IPS DF 6.9 (cell line): ENCODE measurements around the gene ATRN.
A peak's percentile ranks its signal among the peaks of the same experiment; 100 is the strongest.

Experiments used
- DNase-seq: peaks from one replicate; pipeline ENCODE4 v3.0.0-alpha.2; 2013; ENCODE audit warnings: low read depth, low spot score
- H3K27ac ChIP-seq: one replicate; pipeline ENCODE4 v1.5.1; 2013; ENCODE audit warnings: low read length, control low read depth
- H3K27me3 ChIP-seq: 2 replicates; pipeline ENCODE4 v1.6.1; 2013; ENCODE audit warnings: mild to moderate bottlenecking, low read length; ENCODE audit not compliant: control insufficient read depth, insufficient read depth
- H3K36me3 ChIP-seq: 2 replicates; pipeline ENCODE4 v1.6.1; 2013; ENCODE audit warnings: low read length; ENCODE audit not compliant: control insufficient read depth, insufficient read depth
- H3K4me1 ChIP-seq: 2 replicates; pipeline ENCODE4 v1.6.1; 2013; ENCODE audit warnings: low read length; ENCODE audit not compliant: control insufficient read depth, insufficient read depth
- H3K4me3 ChIP-seq: 2 replicates; pipeline ENCODE4 v1.5.1; 2013; ENCODE audit warnings: mild to moderate bottlenecking, low read length
- H3K9me3 ChIP-seq: 2 replicates; pipeline ENCODE4 v1.6.1; 2013; ENCODE audit warnings: low read length, inconsistent platforms; ENCODE audit not compliant: control insufficient read depth, insufficient read depth
- WGBS: extraction: QIAGEN DNeasy Blood & Tissue Kit; methylation state at CpG from one replicate; pipeline ENCODE4 v1.1.7; 2013; ENCODE audit warnings: mixed read lengths, missing lambda C conversion rate; ENCODE audit not compliant: insufficient read length, insufficient coverage; 5-methylcytosine and 5-hydroxymethylcytosine counted together

Gene ATRN

DNA sequence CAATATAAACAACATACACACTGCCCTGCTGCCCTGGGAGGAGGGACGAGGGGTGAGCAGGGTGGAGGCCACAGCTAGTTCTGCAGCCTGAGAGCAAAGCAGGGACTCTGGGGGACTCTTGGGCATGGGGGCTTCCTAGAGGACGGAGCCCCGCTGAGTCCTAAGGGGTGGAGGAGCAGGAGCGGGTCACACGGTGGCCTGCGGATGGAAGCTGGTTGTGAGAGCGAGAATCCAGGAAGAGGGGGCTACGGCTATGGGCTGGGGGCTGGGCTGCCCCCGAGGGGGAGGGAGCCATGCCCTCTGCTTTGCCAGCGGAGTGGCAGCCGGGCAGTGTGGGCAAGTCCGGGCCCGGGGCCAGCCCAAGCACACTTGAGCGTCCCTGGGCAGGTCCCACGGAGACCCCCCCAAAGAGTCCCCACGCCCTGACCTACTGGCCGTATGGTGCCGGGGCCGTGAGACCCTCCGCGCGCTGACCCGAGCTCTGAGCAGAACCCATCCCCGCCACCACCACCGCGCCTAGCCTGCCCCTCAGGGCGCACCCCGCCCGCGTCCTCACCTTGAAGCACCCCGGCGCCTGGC lies 210.6 kb downstream of the ATRN start:
- Histone ChIP-seq H3K4me1 (peaks cover 12% of the 10 kb centered on the region), H3K4me3 (peak overlapping the region; percentile 46; the same call in 1 of the 2 replicates), H3K9me3 (no peaks in the 10 kb centered on the region), H3K27ac (no peak overlapping the region), H3K36me3 (no peaks in the 10 kb centered on the region), H3K27me3 (no peaks in the 10 kb centered on the region)
- no CpG with 5 or more reads among the region's 32 CpGs for WGBS
- no peak for DNase-seq

DNA sequence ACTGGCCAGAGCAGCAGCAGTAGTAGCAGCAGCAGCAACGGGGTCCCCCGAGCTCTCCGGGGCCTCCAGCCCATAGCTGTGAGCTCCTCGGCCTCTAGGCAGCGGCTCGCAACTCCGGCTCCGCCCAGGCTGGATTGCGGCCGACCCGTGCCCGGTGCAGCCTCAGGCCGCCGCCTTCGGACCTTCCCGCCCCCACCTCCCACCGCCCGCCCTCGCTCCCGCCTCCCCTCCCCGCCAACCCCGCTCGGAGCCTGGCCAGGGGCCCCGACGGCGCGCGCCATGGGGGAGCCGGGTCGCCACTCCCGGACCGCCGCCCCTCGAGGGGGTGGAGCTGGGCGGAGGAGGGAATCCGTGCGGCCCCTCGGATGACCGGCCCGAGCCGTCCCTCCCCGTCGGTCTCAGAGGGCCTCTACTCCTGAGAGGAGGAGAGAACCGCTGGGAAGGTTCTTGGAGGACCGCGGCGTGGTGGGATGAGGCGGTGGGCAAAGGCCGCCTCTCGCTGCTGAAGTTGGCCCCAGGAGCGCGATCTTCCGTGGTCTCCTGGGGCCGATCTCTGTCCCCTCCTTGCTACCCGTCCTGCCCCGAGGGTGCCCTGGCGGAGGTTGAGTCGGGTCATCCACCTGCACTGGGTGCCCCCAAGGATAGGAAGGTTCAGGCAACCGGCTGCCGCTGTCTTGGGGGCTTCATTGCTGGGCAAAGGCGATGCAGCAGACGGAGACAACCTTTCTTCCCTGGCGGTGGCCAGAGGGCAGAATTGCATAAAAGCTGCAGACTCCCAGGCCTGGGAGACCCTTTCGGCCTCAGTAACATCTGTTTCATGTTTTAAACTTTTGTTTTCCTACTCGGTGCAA lies 211.3 kb downstream of the ATRN start, which contains the start of gene ADAM33:
TSS of gene ADAM33 (minus strand) at position 80 of the 851 bp plus-strand sequence. CDS start at position 74, 6 bp downstream.
- DNase-seq, result no peak

DNA sequence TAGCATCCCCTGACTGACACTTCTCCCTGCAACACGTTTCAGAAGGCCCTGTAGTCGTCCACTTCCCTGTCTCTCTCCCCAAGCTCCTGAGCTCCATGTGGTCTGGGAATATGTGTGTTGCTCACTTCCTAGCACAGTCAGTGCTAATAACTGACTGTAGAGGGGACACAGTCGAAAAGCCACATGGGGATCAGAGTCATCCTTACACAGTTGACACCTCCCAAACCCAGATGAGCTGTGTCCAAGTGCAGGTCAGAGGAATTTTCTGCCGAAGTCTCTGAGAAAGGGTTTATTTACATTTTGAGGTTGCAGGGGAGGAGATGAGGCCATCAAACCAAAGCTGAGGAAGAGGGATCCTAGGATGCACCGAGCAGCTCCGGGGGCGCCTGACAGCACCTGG lies 214.5 kb downstream of the ATRN start:
- no CpG with 5 or more reads among the region's 7 CpGs for WGBS
- Histone ChIP-seq H3K27me3 (no peaks in the 10 kb centered on the region), H3K9me3 (no peaks in the 10 kb centered on the region), H3K4me1 (peaks cover 14% of the 10 kb centered on the region), H3K27ac (no peak overlapping the region), H3K4me3 (no peak overlapping the region), H3K36me3 (no peaks in the 10 kb centered on the region)
- DNase-seq, result no peak

More for the DNA sequence above, 211.3 kb downstream of the ATRN start, which contains the start of gene ADAM33:
- H3K27ac ChIP-seq, result no peak within 1 kb of the TSS
- H3K4me1 ChIP-seq, result peaks cover 15% of the 10 kb centered on the region
- no CpG with 5 or more reads among the region's 65 CpGs for WGBS
- no peaks in the 10 kb centered on the region for H3K27me3 ChIP-seq
- peak within 1 kb of the TSS; percentile 46; the same call in 1 of the 2 replicates for H3K4me3 ChIP-seq
- no peaks in the 10 kb centered on the region for H3K9me3 ChIP-seq
- no peaks in the 10 kb centered on the region for H3K36me3 ChIP-seq

DNA sequence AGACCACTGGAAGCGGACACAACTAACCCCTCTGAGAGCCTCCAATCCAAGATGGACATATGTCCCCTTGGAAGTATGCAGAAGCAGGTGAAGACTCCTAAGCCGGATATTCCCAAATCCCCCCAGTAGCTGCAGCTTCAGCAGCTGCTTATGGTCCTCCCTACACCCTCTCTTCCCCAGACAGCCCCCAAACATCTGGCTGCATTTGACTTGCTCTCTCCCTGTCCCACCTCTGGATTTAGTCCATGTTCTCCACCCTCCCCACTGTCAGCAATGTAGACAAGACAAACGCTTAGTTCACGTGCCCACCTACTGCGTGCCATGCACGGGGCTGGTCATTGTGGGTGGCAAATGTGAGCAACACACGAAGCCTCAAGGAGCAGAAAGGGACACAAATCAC lies 215.6 kb downstream of the ATRN start:
- DNase-seq, result no peak
- H3K27ac ChIP-seq, result no peak overlapping the region
- no peaks in the 10 kb centered on the region; the same call in 1 of the 2 replicates for H3K36me3 ChIP-seq
- peaks cover 9% of the 10 kb centered on the region for H3K4me1 ChIP-seq
- H3K4me3 ChIP-seq, result no peak overlapping the region
- H3K9me3 ChIP-seq, result no peaks in the 10 kb centered on the region
- no peaks in the 10 kb centered on the region for H3K27me3 ChIP-seq
- WGBS, result no CpG with 5 or more reads among the region's 7 CpGs

DNA sequence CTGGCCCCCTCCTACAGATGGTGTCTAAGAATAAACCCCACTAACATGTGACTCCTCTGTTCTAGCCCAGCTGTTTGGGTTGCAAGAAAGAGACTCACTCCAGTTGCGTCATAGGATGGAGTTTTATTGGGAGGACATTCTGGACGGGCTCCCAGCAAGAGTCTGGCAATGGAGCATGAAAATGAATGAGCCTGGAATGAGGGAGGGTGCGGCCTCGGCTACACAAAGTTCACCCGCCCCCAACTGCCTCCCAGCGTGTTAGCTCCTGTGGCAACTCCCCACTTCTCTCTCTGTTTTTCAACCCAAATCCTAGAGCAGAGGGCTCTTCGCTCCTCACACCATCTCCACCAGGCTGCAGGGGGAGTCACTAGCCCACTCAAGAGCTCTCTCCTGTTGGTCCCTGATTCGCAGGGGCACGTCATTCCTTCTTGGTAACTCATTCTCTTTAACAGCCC lies 216.1 kb downstream of the ATRN start:
- Histone ChIP-seq H3K9me3 (no peaks in the 10 kb centered on the region), H3K36me3 (no peaks in the 10 kb centered on the region; the same call in 1 of the 2 replicates), H3K4me3 (no peak overlapping the region), H3K27me3 (no peaks in the 10 kb centered on the region), H3K4me1 (peaks cover 9% of the 10 kb centered on the region), H3K27ac (no peak overlapping the region)
- no peak for DNase-seq
- no CpG with 5 or more reads among the region's 9 CpGs for WGBS

DNA sequence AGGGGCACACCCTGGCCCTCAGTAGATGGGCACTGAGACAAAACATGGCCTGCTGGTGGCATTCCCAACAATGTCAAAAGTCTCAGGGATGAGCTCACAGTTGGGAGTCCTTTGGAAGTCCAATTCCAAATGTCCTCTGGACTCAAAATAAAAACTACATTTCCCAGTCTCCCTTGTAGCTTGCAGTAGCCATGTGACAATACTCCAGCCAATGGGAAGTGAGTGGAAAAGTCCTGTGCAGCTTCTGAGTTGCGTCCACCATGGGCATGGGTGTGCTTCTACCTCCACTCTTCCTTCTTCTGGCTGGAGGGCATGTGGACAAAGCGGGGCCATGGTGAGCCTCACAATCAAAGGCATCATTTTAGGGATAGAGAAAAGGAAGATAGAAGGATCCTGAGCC lies 216.8 kb downstream of the ATRN start:
- no peaks in the 10 kb centered on the region for H3K9me3 ChIP-seq
- no peaks in the 10 kb centered on the region for H3K27me3 ChIP-seq
- DNase-seq, result no peak
- peaks cover 9% of the 10 kb centered on the region for H3K4me1 ChIP-seq
- H3K36me3 ChIP-seq, result no peaks in the 10 kb centered on the region; the same call in 1 of the 2 replicates
- H3K4me3 ChIP-seq, result no peak overlapping the region
- no CpG with 5 or more reads among the region's 2 CpGs for WGBS
- H3K27ac ChIP-seq, result no peak overlapping the region

DNA sequence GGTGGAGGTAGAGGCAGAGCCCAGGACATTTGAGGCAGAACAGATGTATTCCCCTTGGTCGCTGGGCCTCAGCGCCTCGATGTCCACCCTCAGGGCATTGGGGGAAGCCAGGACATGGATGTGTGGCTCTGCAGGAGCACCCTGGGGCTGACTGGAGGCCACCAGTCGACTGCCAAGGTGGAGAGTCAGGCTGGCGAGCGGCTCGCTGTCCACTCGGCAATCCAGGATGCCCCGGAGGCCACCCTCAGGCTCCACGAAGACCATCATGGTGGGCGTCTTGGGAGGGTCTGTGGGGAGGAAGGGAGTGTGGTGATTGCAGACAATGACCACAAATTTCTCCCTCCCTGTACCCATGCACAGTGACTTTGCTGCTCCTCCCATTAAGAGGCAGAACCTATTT lies 219.2 kb downstream of the ATRN start:
- Histone ChIP-seq H3K4me1 (peaks cover 7% of the 10 kb centered on the region), H3K4me3 (no peak overlapping the region), H3K36me3 (no peaks in the 10 kb centered on the region; the same call in 1 of the 2 replicates), H3K27me3 (no peaks in the 10 kb centered on the region), H3K9me3 (no peaks in the 10 kb centered on the region), H3K27ac (no peak overlapping the region)
- WGBS, result no CpG with 5 or more reads among the region's 11 CpGs
- DNase-seq, result no peak

DNA sequence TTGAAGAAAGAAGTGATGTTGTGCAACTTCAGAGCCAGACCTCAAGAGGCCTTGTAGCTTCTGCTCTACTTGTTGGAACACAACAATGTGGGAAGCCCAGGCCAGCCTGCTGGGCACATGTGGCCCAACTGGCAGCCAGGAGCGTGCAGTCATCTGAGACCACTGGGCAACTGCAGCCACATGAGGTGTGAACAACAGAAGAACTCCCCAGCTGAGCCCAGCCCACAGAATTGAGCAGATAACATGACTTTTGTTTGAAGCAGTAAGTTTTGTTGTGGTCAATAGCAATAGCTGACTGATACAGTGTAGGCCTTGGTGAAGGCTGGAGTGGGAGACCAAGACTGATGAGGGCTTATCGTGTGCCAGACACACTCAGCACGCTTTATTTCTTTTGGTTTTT lies 219.6 kb downstream of the ATRN start:
- no peaks in the 10 kb centered on the region; the same call in 1 of the 2 replicates for H3K36me3 ChIP-seq
- no peaks in the 10 kb centered on the region for H3K9me3 ChIP-seq
- no peak overlapping the region for H3K4me3 ChIP-seq
- no peaks in the 10 kb centered on the region for H3K27me3 ChIP-seq
- H3K4me1 ChIP-seq, result peaks cover 4% of the 10 kb centered on the region
- no peak for DNase-seq
- H3K27ac ChIP-seq, result no peak overlapping the region
- WGBS, result no CpG with 5 or more reads among the region's 3 CpGs

DNA sequence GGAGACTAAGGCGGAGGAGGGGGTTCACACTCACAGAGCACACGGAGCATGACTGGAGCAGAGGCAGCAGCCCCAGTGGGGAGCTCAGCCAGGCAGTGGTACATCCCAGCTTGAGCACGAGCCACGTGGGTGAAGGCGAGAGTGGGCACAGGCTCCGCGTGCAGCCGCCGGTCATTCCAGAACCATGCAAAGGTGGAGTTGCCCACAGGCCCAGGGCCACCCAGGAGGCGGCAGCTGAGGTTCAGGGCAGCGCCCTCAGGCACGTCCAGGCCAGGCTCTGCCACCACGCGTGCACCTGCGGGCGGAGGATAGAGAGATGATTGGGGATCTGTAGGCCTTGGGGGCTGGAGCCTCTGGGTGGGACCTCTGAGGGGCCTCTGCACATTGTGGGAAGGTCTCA lies 220.5 kb downstream of the ATRN start:
- no CpG with 5 or more reads among the region's 16 CpGs for WGBS
- Histone ChIP-seq H3K9me3 (no peaks in the 10 kb centered on the region), H3K4me3 (no peak overlapping the region), H3K36me3 (no peaks in the 10 kb centered on the region; the same call in 1 of the 2 replicates), H3K27ac (no peak overlapping the region), H3K4me1 (peaks cover 4% of the 10 kb centered on the region; the same call in 1 of the 2 replicates), H3K27me3 (no peaks in the 10 kb centered on the region)
- DNase-seq, result no peak

DNA sequence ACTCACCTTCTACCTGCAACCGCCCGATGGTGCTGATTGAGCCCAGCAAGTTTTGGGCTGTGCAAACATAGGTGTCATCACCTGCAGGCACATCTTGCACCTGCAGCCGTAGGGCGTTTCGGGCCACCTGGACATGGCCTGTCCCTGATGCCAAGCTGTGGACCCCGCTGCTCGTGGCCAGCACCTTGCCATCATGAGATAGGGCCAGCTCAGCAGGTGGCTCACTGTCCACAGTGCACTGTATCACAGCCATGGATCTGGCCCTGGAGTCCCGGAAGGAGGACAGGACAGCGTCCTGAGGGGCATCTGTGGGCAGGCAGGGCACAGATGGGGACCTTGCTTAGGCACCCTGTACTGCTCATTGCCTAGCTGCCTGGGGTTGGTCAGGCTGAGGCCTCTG lies 221.1 kb downstream of the ATRN start:
- Histone ChIP-seq H3K27ac (no peak overlapping the region), H3K9me3 (no peaks in the 10 kb centered on the region), H3K4me3 (no peak overlapping the region), H3K36me3 (no peaks in the 10 kb centered on the region; the same call in 1 of the 2 replicates), H3K4me1 (0 out of 2 replicates have a peak, but pooled peaks cover 1% of the 10 kb centered on the region), H3K27me3 (no peaks in the 10 kb centered on the region)
- DNase-seq, result no peak
- WGBS, result no CpG with 5 or more reads among the region's 9 CpGs
